SHP77 treated with DMSO at 0.1 percent for 48 hours (cell line): ENCODE measurements around the gene NSUN2.
A peak's percentile ranks its signal among the peaks of the same experiment; 100 is the strongest.

ENCODE experiments used
- DNase-seq: peaks from one replicate; lab custom pipeline; 2025; lab: John Stamatoyannopoulos, UW

NSUN2 gene

GRCh38 chr5:6604341-6604740, 28.5 kb downstream of the NSUN2 start:
- DNase-seq: no peak

GRCh38 chr5:6603643-6604042, 29.2 kb downstream of the NSUN2 start:
- DNase-seq: no peak

- DNase-seq: no peak
Observed at GRCh38 chr5:6602441-6602840, 30.4 kb downstream of the NSUN2 start.

- no peak for DNase-seq
Observed at GRCh38 chr5:6601816-6602215, 31.0 kb downstream of the NSUN2 start.

GRCh38 chr5:6601271-6601670, 31.6 kb downstream of the NSUN2 start:
- no peak for DNase-seq

GRCh38 chr5:6599739-6600138, 33.1 kb downstream of the NSUN2 start:
- DNase-seq: no peak

GRCh38 chr5:6598351-6598900, 34.4 kb downstream of the NSUN2 start:
- no peak for DNase-seq

GRCh38 chr5:6597557-6597956, 35.3 kb downstream of the NSUN2 start:
- DNase-seq: no peak

- DNase-seq: no peak
Observed at GRCh38 chr5:6596388-6596787, 36.5 kb downstream of the NSUN2 start.

- DNase-seq: no peak
Observed at GRCh38 chr5:6595405-6595804, 37.4 kb downstream of the NSUN2 start.

- no peak for DNase-seq
Observed at GRCh38 chr5:6594066-6594465, 38.8 kb downstream of the NSUN2 start.

- DNase-seq: no peak
Observed at GRCh38 chr5:6593148-6594016, 39.5 kb downstream of the NSUN2 start.

- no peak for DNase-seq
Observed at GRCh38 chr5:6592601-6593000, 40.2 kb downstream of the NSUN2 start.

GRCh38 chr5:6591671-6592288, 41.1 kb downstream of the NSUN2 start:
- DNase-seq: no peak

GRCh38 chr5:6590581-6590980, 42.3 kb downstream of the NSUN2 start:
- no peak for DNase-seq

GRCh38 chr5:6587171-6587570, 45.7 kb downstream of the NSUN2 start:
- peak; percentile 35 for DNase-seq

- no peak for DNase-seq
Observed at GRCh38 chr5:6586647-6587042, 46.2 kb downstream of the NSUN2 start.

- DNase-seq: no peak
Observed at GRCh38 chr5:6585939-6586646, 46.8 kb downstream of the NSUN2 start.

- no peak for DNase-seq
Observed at GRCh38 chr5:6585168-6585567, 47.7 kb downstream of the NSUN2 start.

- DNase-seq: no peak
Observed at GRCh38 chr5:6584727-6585126, 48.1 kb downstream of the NSUN2 start.

- DNase-seq: no peak
Observed at GRCh38 chr5:6584101-6584645, 48.7 kb downstream of the NSUN2 start.
